GM21360 (cell line): ENCODE measurements around the gene HPN.
"Not testable (repeated sequence)": the region's sequence is repeated elsewhere in the genome, so short reads cannot be mapped to it uniquely, and the experiment has no call there.

Experiments
- ATAC-seq: cut with Tn5 transposase; IDR thresholded peaks from one replicate; pipeline ENCODE4 v1.9.1; 2021; ENCODE audit warnings: mild to moderate bottlenecking, moderate library complexity; ENCODE audit not compliant: unreplicated experiment

HPN gene

GRCh38 chr19:35027009-35027408, 14.5 kb upstream of the HPN start:
- no peak for ATAC-seq

DNA sequence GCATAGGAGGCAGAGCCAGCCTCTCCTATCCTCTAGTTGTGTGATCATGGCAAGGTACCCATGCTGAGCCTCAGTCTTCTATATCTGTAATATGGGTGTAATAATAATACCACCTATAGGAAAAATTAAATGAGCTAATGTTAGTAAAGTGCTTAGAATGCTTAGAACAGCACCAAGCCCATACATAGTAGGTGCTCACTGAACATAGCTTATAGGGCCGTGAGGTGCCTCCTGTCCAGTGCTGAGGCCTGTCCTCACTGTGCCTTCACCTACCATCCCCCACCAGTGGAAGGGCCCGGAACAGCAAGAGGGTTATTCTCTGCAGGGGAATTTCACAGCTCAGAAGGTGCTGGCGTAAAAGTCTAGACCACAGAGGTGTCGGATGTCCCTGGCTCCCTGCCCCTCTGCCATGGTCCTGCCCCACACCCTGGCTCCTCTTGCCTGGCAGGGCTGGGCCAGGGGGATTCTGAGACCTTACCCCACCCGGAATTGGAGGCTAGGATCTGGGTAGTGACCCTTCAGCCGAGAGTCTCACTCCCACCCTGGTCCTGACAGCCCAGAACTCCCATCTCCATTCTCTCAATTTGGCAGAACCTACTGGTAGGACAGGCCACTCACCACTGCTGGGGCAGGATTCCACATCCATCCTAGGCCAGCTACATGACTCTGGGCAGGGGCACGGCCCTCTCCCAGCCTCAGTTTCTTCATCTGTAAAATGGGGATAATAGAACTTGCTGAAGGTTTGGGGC, 13.5 kb upstream of the HPN start:
- ATAC-seq = no peak

DNA sequence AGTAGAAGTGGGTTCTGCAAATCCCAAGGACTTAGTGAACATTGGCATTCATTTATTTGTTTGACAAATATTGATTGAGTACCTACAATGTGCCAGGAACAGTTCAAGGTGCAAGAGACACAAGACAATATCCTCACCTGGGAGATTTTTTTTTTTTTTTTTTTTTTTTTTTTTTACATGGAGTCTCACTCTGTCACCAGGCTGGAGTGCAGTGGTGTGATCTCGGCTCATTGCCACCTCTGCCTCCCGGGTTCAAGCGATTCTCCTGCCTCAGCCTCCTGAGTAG, 13.0 kb upstream of the HPN start:
- ATAC-seq = not testable (repeated sequence)

DNA sequence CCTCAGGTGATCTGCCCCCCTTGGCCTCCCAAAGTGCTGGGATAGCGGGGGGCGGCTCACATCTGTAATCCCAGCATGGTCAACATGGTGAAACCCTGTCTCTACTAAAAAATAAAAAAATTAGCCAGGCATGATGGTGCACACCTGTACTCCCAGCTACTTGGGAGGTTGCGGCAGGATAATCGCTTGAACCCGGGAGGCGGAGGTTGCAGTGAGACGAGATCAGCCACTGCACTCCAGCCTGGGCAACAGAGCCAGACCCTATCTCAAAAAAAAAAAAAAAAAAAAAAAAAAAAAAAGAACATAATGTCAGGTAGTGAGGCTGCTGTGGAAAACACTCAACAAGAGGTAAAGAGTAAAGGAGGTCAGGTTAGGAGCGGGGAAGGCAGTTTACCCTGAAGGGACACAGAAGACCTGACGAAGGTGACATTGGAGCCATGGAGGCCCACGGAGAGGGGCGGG, 12.2 kb upstream of the HPN start:
- not testable (repeated sequence) for ATAC-seq

DNA sequence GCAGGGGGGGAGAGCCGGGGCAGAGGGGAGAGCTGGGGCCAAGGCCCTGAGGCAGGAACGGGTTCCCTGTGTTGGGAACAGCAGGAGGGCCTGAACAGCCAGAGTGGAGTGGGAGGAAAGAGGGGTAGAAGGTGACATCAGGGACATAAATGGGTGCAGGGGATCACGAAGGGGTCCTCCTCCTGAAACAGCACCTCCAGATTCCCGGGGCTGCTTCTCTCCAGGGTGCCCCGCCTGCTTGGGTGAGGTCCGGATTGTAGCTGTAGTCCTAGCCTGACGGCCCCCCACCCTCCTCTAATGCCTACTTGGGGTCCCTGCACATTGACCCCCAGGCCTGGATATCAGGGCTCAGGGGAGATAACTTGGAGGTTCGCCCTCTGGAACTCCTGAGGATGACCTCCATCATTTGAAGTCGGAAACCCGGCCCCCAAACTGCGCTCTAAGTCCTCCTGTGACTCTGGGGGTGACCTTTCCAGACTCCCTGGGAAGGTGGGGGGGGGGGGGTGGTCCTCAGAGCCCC, 11.7 kb upstream of the HPN start:
- ATAC-seq = no peak

- ATAC-seq = peak; percentile 47
Observed at GRCh38 chr19:35030257-35031071, 11.1 kb upstream of the HPN start, which contains the start of gene SCN1B. TSS of gene SCN1B (plus strand) at chr19:35030470. CDS start at chr19:35030821, 351 bp downstream.

- ATAC-seq = no peak
Observed at GRCh38 chr19:35031072-35031881, 10.2 kb upstream of the HPN start.

GRCh38 chr19:35032356-35032865, 9.1 kb upstream of the HPN start:
- no peak for ATAC-seq

GRCh38 chr19:35033067-35034004, 8.2 kb upstream of the HPN start:
- ATAC-seq = no peak

DNA sequence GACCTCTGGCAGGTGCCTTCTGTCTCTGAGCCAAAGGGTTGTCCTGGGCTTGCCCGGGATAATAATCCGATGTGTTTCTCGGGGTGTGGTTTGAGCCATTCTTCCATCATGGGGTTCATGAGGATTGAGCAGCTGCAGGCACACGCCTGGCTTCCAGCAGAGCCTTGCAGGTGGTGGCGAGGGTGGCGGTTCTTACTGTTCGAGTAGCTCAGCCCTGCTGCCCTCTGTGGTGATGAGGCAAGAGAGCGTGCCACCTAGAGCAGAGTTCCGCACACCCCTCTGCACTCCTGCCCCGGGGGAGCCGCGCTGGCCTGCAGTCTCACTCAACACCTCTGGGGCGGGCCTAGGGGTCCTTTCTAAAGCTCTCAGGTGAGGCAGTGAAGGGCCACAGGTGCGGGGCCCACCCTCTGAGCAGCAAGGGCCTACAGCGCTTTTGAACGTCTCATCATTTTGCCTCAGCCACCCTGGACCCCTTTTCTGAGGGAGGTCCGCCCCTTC, 7.5 kb upstream of the HPN start:
- no peak for ATAC-seq

GRCh38 chr19:35034588-35035382, 6.7 kb upstream of the HPN start:
- ATAC-seq = no peak

DNA sequence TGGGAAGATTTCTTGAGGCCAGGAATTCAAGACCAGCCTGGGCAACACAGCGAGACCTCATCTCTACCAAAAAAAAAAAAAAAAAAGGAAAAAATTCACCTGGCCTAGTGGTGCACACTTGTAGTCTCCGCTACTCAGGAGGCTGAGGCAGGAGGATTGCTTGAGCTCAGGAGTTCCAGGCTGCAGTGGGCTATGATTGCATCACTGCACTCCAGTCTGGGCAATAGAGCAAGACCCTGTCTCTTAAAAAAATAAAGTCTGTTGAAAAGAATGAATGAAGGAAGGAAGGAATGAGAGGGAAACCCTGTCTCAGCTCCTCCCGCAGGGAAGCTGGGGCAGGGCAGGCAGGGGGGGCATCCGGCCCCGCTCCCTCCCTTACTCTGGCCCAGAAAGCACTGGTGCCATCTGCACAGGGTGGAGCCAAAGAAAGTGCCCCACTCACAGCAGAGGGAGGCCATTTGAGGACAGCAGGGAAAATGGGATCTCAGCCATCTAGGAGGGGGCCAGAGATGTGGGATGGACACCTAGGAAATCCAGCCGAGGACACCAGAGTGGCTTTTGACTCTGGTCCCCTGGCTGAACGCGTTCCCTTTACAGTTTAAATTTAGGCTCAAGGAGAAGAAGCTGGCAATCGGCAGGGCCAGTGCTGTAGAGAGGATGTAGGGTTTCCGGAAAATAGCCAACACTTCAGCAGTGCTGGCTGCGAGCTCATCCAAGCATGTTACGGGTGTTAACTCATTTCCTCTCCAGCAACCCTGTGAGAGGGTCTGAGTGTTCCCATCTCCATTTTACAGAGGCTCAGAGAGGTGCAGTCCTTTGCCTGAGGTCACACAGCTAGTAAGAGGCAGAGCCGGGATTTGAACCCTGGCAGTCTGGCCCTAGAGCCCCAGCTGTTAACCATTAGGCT, 3.6 kb upstream of the HPN start:
- ATAC-seq = no peak

- ATAC-seq = no peak
Observed at GRCh38 chr19:35038623-35039512, 2.7 kb upstream of the HPN start.

- ATAC-seq = no peak
Observed at GRCh38 chr19:35039881-35040825, 1.4 kb upstream of the HPN start.

- no peak for ATAC-seq
Observed at GRCh38 chr19:35040826-35041547, 534 bp upstream of the HPN start.
